Spleen (tissue), 11 donors: Measurements from ENCODE around the gene NPAS2. TPM values are rescaled to one million over a fixed set of nuclear protein-coding genes. Genes with fewer than 3 reads are reported as not detected.

Experiments used
- DNase-seq: peaks from one replicate; pipeline ENCODE4 v3.0.0-alpha.2; 2020
- H3K27ac ChIP-seq, 8 donors: fragments of 200-600 bp; sonication (generic) in 7 of 8; 1 replicate in 4 of 8; 2 replicates in 4 of 8; pipeline versions ENCODE4 v1.5.0 to v1.8.0; 2016 to 2021; ENCODE audit warnings: inconsistent platforms in 4 of 8, mild to moderate bottlenecking in 4 of 8, moderate library complexity in 1 of 8
- H3K27me3 ChIP-seq, 7 donors: fragments of 200-600 bp; sonication (generic) in 6 of 7; replicated peaks in 1 of 7; 1 replicate in 4 of 7; 2 replicates in 3 of 7; pipeline versions ENCODE4 v1.5.0 to v1.8.0; 2016 to 2021; ENCODE audit warnings: inconsistent platforms in 3 of 7, mild to moderate bottlenecking in 1 of 7
- H3K36me3 ChIP-seq, 6 donors: fragments of 200-600 bp; sonication (generic) in 5 of 6; 1 replicate in 4 of 6; 2 replicates in 2 of 6; pipeline versions ENCODE4 v1.5.0 to v1.8.0; 2016 to 2021; ENCODE audit warnings: inconsistent platforms in 2 of 6
- H3K4me1 ChIP-seq, 6 donors: fragments of 200-600 bp; sonication (generic) in 5 of 6; 1 replicate in 3 of 6; 2 replicates in 3 of 6; pipeline versions ENCODE4 v1.5.0 to v1.8.0; 2016 to 2021; ENCODE audit warnings: inconsistent platforms in 3 of 6
- H3K4me3 ChIP-seq, 8 donors: fragments of 200-600 bp; sonication (generic) in 7 of 8; 1 replicate in 4 of 8; 2 replicates in 4 of 8; pipeline versions ENCODE4 v1.5.0 to v1.8.0; 2016 to 2021; ENCODE audit warnings: inconsistent platforms in 4 of 8, mild to moderate bottlenecking in 4 of 8, moderate library complexity in 2 of 8
- H3K9me3 ChIP-seq, 8 donors: fragments of 200-600 bp; sonication (generic) in 7 of 8; 1 replicate in 4 of 8; 2 replicates in 4 of 8; pipeline versions ENCODE4 v1.5.0 to v1.8.0; 2016 to 2021; ENCODE audit warnings: inconsistent platforms in 4 of 8
- POLR2A ChIP-seq, 3 donors: fragments of 450-650 bp; IDR thresholded peaks; one replicate each; pipeline ENCODE4 v1.5.1; 2017; ENCODE audit warnings: antibody characterized with exemption in 3 of 3, mild to moderate bottlenecking in 1 of 3
- POLR2AphosphoS5 ChIP-seq, 3 donors: sonication (generic); formaldehyde crosslinking; IDR thresholded peaks; one replicate each; pipeline ENCODE4 v1.5.1; 2017; ENCODE audit warnings: antibody characterized with exemption in 3 of 3
- WGBS, 5 donors: extraction: QIAGEN DNeasy Blood & Tissue Kit in 3 of 5; methylation state at CpG; one replicate each; pipeline versions ENCODE4 v1.1.5 to v1.1.7; 2013 to 2018; 5-methylcytosine and 5-hydroxymethylcytosine counted together
- intact Hi-C: fragments of 100-400 bp; cut with DNase I; formaldehyde crosslinking; loops from one replicate; pipeline ENCODE4 v1.15.0; 2023; ENCODE audit warnings: low total_unique reads
- polyA plus RNA-seq, 3 donors: library from polyadenylated mRNA; stranded (reverse); fragments of 200-250 nt; gene quantifications; one replicate each; pipeline ENCODE4 v1.2.1, GENCODE V29; 2013
- total RNA-seq, 7 donors: library from RNA; depleted of rRNA in 3 of 7; stranded (reverse); fragments of >200 nt in 3 of 7; fragmentation: NEBNext Ultra II Directional in 4 of 7; extraction: Animal tissue kit (Norgen Biotek cat#: 25700) in 4 of 7; gene quantifications; one replicate each; pipeline versions ENCODE4 v1.1.0 to v1.2.1, GENCODE V29; 2016 to 2021
- TF ChIP-seq, protein P1 (sequence below), 11 experiments: fragments of 200-600 bp in 7 of 11; fragments of 450-650 bp in 4 of 11; sonication (generic) in 4 of 11; IDR thresholded peaks in 8 of 11; conservative IDR thresholded peaks in 3 of 11; 1 replicate in 7 of 11; 2 replicates in 4 of 11; pipeline versions ENCODE4 v1.4.0 to v1.8.0; 2016 to 2021; ENCODE audit warnings: antibody characterized with exemption in 11 of 11, inconsistent platforms in 4 of 11, mild to moderate bottlenecking in 1 of 11
- donor health status: healthy with polysubstance abuse.
- donor health status: DM: no; HTN: no; CAD: no; lungs with moderate emphysema.
- donor health status: DM: no; HTN: no; CAD: no.
- donor health status: Bipolar disorder and iron deficiency.
- donor health status: healthy.
- donor health status: DM: no; HTN: no; CAD: no.
- donor health status: DM: yes; HTN: yes; CAD: no.

NPAS2 gene
- total and polyA plus RNA-seq, 10 donors: 2.4 to 24.1 (median 8.4) TPM

DNA sequence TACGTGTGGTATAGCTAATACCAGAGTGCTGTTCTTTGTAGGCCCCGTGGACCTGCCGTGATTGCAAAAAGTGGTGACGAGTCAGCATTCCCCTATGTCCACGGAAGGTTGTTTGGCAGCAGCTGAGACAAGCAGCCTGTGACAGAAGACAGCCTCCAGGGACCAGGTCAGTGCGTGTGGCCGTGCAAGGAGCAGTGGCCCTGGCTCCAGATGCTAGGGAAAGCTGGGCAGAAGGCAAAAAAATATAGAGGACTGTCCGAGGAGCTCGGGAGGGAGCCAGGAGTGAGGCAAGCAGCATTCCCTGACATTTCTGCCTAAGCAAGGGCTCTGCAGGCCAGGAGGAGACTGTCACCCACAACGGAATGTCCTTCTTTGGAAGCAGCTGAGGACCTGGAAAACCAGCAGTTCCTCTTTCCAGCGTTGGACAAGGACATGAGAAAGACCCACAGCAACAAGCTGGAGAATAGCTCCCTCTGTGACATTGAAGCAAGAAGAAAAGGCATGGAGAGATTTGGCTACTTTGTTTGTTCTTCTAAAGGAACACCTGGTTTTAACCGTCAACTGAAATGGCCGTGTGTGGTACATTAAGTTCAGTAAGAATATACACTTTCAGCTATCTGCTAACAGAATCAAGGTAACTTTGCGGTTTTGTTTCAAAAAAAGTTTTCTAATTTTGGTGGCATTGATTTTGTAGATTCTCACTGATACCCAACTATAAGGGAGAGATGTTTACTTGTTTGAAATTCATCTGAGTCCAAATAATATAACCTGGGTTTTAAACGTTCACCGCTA, 58.3 kb downstream of the NPAS2 start:
- Histone ChIP-seq H3K27me3 (peaks cover 0 to 13% (median 0%) of the 10 kb centered on the region in 7 donors), H3K9me3 (peaks cover 0 to 4% (median 0%) of the 10 kb centered on the region in 8 donors), H3K36me3 (no peaks in the 10 kb centered on the region), H3K4me3 (no peak overlapping the region), H3K27ac (no peak overlapping the region), H3K4me1 (peaks cover 0 to 6% (median 0%) of the 10 kb centered on the region in 6 donors)
- intact Hi-C loops: no loop called here
- TF ChIP-seq POLR2AphosphoS5 (IDR thresholded peaks at IDR 0.05) (no peak), POLR2A (IDR thresholded peaks at IDR 0.05) (no peak)
- TF ChIP-seq, protein P1, sequence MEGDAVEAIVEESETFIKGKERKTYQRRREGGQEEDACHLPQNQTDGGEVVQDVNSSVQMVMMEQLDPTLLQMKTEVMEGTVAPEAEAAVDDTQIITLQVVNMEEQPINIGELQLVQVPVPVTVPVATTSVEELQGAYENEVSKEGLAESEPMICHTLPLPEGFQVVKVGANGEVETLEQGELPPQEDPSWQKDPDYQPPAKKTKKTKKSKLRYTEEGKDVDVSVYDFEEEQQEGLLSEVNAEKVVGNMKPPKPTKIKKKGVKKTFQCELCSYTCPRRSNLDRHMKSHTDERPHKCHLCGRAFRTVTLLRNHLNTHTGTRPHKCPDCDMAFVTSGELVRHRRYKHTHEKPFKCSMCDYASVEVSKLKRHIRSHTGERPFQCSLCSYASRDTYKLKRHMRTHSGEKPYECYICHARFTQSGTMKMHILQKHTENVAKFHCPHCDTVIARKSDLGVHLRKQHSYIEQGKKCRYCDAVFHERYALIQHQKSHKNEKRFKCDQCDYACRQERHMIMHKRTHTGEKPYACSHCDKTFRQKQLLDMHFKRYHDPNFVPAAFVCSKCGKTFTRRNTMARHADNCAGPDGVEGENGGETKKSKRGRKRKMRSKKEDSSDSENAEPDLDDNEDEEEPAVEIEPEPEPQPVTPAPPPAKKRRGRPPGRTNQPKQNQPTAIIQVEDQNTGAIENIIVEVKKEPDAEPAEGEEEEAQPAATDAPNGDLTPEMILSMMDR (IDR thresholded peaks at IDR 0.05 in 8 of 11, conservative IDR thresholded peaks at IDR 0.05 in 3 of 11): no peak
- WGBS, 5 donors: 73 to 83% (median 80%) methylated on average over 16 of the region's 16 CpGs
- no peak for DNase-seq

- Histone ChIP-seq H3K9me3 (peaks cover 0 to 4% (median 0%) of the 10 kb centered on the region in 8 donors), H3K4me1 (peaks cover 0 to 17% (median 2%) of the 10 kb centered on the region in 6 donors), H3K27ac (no peak overlapping the region), H3K4me3 (no peak overlapping the region), H3K36me3 (no peaks in the 10 kb centered on the region), H3K27me3 (peaks cover 0 to 13% (median 0%) of the 10 kb centered on the region in 7 donors)
- 54 to 73% (median 63%) methylated on average over 3 of the region's 3 CpGs for WGBS, 5 donors
- intact Hi-C loops: no loop called here
- TF ChIP-seq, protein P1 (IDR thresholded peaks at IDR 0.05 in 8 of 11, conservative IDR thresholded peaks at IDR 0.05 in 3 of 11): no peak
- DNase-seq: no peak
Measured at GRCh38 chr2:100879296-100879695, 59.4 kb downstream of the NPAS2 start.

- intact Hi-C loops: no loop called here
- no peak overlapping the region for H3K27ac ChIP-seq
- WGBS, 5 donors: 88 to 96% (median 93%) methylated on average over 5 of the region's 5 CpGs
Measured at GRCh38 chr2:100880036-100880435, 60.1 kb downstream of the NPAS2 start.

DNA sequence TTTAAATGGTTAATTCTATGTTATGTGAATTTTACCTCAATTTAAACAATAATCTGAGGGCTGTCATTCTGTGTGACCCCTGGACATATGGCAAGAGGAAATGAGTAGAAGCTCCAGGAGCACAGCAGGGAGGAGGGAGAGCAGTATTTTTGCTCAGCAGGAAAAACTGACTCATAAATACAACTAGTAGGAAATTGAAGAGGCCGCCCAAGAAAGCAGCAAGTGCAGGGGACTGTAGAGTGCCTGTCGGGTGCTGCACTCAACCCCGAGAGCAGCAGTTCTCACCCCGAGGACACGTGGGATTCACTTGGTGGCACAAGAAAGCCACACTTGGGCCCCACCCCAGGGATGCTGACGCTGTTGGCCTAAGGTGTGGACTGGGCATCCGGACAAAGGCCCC, 60.8 kb downstream of the NPAS2 start:
- intact Hi-C loops: no loop called here
- Histone ChIP-seq H3K27me3 (peaks cover 0 to 9% (median 0%) of the 10 kb centered on the region in 7 donors), H3K4me1 (peaks cover 0 to 18% (median 2%) of the 10 kb centered on the region in 6 donors), H3K27ac (no peak overlapping the region), H3K9me3 (no peaks in the 10 kb centered on the region), H3K36me3 (no peaks in the 10 kb centered on the region), H3K4me3 (no peak overlapping the region)
- TF ChIP-seq POLR2AphosphoS5 (IDR thresholded peaks at IDR 0.05) (no peak), POLR2A (IDR thresholded peaks at IDR 0.05) (no peak)
- TF ChIP-seq, protein P1 (IDR thresholded peaks at IDR 0.05 in 8 of 11, conservative IDR thresholded peaks at IDR 0.05 in 3 of 11): no peak
- WGBS, 5 donors: 87 to 96% (median 88%) methylated on average over 7 of the region's 7 CpGs
- DNase-seq: no peak

More at GRCh38 chr2:100880036-100880435, 60.1 kb downstream of the NPAS2 start:
- Histone ChIP-seq H3K4me1 (peaks cover 0 to 17% (median 2%) of the 10 kb centered on the region in 6 donors), H3K36me3 (no peaks in the 10 kb centered on the region), H3K27me3 (peaks cover 0 to 13% (median 0%) of the 10 kb centered on the region in 7 donors), H3K9me3 (peaks cover 0 to under 1% (median 0%) of the 10 kb centered on the region in 8 donors), H3K4me3 (no peak overlapping the region)
- DNase-seq: no peak
- no peak for TF ChIP-seq POLR2A (IDR thresholded peaks at IDR 0.05)
- TF ChIP-seq, protein P1 (IDR thresholded peaks at IDR 0.05 in 8 of 11, conservative IDR thresholded peaks at IDR 0.05 in 3 of 11): no peak
- no peak for TF ChIP-seq POLR2AphosphoS5 (IDR thresholded peaks at IDR 0.05)
